GM18870 (cell line): ENCODE measurements around the gene AIFM1.

Source experiments
- ATAC-seq: cut with Tn5 transposase; IDR thresholded peaks from one replicate; pipeline ENCODE4 v1.9.1; 2021; ENCODE audit warnings: moderate library complexity; ENCODE audit not compliant: unreplicated experiment

Gene AIFM1

DNA sequence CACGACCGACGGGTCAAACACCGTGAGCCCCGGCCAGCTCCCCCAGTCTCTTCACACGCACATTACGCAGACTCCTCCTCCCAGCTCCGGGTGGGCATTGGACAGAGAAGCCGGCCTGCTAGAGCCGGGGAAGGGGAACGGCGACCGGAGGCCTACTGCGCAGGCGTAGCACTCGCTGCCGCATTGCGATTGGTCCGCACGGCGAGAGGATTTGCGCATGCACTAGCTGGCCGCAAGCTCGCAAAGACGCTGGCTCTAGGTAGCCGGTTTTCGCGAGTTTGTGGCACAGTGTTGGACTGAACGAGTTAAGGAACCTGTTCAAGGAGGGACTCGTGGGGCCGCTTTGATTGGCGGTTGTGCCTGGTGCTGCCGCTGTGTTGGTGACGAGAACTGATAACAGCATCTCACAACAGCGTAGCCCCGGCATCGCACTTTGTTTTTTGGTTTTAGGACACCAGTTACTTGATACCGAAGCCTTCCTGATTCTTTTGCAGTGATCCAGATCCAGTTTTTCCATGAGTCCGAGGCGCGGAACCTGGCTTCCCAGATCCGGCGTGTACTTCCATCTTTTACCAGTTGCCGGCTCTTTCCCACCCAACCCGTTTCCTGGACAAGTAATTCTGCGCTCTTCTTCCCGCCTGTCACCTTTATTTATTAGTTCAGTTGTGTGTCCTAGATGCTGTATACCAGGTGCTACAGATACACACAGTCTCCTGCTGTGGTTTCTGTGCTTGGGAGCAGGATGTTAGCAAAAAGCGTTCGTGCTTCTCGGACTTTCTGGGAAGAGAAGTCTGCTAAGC is at the start of gene AIFM1:
Gene AIFM1 (minus strand): TSS at position 139 of the 800 bp plus-strand sequence. CDS start 185 bp downstream, outside the sequence.
- ATAC-seq = peak; percentile 82

DNA sequence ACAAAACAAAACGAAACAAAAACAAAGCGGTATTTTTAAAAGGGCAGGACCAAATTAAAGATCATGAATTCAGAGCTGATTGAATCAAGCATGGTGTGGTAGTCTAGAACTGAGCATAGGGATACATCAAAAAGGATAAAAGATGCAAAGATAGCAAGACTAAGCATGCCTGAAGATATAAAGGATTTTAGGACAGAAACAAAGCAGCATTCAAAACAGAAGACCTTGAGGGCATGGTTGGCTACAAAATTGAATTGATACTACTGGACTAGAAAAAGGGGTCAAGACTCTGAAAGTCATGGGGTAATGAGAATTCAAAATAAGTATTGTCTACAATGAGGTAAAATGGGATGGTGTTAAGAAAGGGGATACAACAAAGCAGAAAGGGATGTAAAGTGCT is 47.7 kb upstream of the AIFM1 start:
- ATAC-seq = no peak

DNA sequence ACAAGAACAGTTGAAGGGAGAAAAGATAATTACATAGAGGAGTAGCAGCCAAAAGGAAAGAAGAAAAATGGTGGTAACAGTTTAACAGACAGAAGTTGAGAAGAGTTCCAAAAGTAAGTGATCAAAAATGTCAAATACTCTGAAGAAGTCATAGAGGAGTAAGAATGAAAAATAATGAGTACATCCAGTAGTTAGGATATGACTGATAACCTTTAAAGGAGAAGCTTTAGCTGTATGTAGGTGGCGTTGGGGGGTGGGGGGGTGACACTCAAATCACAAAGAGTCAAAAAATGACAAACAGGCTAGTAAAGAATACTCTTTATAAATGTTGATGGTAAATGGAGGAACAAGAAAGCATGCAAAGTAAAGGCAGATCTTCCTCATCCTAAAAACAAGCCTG is 46.7 kb upstream of the AIFM1 start:
- no peak for ATAC-seq

DNA sequence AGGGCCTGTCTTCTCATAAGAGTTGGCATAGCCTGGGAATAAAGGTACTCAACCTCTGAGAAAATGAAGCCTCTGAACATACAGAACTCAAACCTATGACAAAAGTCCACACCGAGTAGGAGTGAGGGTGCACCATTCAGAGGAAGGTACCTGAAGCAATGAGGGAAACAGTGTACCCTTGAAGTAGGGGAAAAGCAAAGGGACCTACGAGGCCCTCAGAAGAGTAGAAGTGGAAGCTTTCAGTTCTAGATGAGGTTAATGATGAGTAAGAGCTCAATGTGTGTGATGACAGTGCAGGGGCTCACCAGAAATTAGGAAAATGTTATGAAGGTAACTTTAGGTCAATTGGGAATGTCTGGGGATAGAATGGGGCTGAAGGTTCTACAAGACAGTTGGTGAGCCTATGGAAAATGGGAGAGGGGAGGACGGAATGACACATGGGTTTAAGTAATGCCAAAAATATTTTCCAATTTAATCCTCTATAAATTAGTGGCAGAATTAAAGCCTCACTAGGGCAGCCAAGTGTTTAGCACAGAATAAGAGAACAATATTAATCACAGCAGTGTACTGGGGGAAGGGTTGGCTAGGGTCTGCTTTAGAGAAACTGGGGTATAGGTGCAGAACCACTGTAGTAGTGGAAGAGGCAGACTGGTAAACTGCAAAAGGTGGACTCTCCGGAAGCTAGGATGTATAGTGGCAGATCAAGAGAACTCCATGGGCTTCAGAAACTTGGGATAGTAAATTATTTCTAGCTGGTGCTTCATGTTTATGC is 46.0 kb upstream of the AIFM1 start:
- no peak for ATAC-seq

DNA sequence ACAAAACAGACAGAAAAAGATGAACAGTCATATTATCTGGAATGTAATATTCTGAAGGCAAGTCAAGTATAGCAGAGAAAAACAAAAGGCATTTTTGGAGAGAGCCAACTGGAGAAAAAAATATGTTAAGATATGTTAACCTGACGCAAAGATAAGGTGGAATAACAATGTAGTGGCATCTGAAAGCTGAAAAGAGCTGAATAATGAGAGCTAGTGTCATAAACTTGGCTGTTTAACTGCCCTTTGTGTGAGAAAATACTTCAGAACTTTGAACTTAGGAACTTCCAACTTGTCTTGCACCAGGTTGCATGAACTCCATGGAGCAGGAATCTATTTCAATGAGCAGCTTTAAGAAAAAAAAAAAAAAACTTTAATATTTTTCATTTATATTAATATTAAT is 39.0 kb upstream of the AIFM1 start:
- ATAC-seq = no peak

DNA sequence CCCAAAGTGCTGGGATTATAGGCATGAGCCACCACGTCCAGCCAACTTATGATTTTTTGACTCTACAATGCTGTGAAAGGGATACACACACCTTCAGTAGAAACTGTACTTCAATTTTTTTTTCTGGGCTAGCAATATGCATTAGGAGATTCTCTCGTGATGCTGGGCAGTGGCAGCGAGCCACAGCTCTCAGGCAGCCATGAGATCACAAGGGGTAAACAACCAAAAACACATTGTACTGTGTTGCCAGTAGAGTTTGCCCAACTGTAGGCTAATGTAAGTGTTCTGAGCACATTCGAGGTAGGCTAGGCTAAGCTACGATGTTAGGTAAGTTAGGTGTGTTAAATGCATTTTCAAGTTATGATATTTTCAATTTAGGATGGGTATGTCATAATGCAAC is 31.8 kb upstream of the AIFM1 start:
- no peak for ATAC-seq

DNA sequence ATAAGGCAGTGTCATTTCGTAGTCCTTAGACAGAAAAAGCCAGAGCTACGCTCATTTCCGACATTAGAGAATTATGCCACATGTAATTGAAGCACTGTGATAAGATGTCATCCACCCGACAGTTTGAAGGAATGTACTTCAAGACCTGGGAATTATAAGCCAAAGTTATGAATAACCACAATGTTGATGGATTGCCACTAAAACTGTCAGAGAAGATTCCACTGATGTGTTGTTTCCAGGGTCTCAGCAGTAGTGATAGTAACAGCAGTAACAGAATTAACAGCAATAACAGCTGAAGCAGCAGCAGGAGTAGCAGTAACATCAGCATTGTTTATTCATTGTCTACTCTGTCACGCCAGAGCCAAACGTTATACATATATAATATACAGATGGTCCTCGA is 30.8 kb upstream of the AIFM1 start:
- no peak for ATAC-seq

DNA sequence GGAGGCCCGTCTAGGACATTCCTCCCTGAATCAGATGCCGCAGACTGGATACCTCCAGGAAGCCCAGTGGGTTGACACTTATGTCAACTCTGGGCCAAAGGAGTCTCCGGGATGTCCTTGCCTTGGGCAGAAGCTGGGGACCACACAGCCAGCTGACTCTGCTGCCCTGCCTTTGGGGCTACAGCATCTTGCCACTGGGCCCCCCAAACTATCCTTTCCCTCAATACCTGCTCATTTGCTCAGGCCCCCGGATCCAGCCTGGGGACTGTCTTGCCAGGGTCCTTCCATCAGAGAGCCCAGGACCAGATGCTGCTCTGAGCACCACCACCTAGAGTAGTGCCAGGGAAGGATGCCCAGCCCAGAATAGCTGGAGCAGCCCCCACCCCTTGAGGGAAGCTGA is 25.2 kb upstream of the AIFM1 start:
- ATAC-seq = no peak

DNA sequence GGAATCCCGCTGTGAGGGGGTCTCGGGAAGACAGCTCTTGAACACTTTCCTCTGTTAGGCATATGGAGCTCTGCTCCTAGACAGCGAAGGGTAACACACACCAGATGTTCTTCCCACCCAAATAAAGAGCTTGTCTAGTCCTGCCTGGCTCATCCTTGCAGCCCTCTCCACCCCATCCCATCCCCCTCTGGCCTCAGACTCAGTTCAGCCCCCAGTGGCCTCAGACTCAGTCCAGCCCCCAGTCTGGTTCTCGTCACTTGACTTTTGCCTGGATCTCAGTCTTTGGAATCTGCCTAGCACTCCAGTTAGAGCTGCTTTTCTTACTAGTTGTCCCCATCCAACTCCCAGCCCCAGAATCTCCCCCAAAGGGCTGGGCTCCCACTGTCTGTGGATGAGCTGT is 21.0 kb upstream of the AIFM1 start:
- ATAC-seq = no peak

DNA sequence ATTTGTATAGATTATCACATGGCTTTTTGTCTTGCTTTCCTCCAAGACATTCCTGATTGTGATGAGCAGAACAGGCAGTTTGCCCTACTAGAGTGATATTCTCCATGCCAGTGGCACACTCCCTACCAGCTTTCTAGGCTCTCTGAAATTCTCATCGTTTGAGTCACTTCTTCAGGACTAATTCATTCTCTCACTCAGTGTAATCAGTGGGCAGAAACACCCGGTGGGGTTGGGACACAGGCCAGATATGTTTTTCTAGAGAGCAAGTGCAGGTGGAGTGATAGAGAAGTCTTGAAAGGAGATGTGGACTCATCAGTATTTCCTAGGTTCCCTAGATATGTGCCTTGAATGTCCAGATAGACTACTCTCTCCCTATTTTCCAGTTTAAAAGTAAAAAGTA is 19.2 kb upstream of the AIFM1 start:
- ATAC-seq = no peak

DNA sequence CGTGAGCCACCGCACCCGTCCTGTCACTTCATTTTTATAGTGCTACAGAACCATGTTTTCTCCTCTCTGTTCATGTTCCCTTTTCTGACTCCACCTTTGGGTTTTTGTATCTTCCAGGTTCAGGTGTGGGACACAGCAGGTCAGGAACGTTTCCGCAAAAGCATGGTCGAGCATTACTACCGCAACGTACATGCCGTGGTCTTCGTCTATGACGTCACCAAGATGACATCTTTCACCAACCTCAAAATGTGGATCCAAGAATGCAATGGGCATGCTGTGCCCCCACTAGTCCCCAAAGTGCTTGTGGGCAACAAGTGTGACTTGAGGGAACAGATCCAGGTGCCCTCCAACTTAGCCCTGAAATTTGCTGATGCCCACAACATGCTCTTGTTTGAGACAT is 18.5 kb upstream of the AIFM1 start:
- ATAC-seq = no peak

DNA sequence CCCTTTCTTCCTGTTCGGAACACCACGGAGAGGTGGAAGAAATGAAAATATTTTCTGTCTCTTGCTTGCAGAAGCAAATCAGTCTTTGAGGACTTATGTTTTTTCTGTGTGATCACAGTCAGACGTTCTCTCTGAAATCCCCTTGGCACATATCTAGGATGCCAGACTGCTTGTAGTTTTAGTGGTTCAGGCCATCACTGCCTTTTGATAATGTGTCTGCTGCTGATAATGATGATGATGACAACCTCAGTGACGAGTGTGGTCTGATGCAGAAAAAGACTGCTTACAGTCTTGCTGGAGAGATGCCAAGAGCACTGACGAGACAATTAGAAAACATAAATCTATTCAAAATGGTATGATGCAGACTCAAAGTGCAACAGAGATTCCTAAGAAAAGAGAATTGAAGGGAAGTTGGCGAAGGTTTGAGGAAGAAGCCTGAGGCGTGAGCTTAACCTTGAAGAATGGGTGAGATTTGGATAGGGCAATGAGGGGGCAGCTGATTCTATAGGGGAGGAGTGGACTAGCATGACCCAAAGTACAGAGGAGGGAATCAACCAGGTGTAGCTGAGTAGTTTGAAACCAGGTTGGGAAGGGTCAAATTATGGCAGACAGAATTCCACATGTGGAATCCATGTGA is 14.1 kb upstream of the AIFM1 start:
- no peak for ATAC-seq

DNA sequence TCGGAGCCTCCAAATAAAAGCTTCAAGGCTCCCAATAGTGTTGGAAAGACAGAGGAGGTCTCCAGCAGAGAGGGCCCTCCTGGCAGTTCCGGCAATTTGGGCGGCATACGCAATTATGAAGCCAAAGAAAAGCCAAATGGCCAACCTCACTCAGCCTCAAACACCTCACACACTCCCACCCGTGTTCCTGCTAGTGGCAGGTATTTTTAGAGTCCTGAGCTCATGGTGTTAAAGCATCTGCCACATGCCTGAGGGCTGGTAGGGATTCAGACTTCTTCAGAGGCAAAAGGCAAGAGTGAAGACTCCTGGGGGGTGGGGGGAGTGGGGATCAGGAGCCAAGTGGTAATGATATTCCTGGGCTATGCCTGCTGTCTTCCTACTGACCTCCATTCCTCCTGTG is 13.5 kb upstream of the AIFM1 start:
- no peak for ATAC-seq

DNA sequence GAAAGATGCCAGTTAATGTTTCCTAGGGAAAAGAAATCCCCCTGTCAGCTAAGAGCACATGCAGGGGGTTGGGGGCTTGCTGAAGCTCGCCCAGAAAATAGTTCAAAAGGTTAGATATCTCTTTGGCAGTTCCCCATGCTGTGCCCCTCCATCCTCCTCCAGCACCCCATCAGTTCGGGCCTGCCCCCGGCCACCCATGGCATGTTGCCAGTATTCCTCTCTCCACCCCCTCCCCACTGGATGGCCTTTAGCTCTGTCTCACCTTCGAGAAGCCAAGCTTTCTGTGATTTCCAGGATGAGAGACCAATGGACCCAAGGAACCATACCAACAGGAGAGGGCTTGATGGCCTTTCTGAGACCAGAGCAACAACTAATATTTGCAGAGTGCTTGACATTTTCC is 11.3 kb upstream of the AIFM1 start:
- ATAC-seq = no peak

DNA sequence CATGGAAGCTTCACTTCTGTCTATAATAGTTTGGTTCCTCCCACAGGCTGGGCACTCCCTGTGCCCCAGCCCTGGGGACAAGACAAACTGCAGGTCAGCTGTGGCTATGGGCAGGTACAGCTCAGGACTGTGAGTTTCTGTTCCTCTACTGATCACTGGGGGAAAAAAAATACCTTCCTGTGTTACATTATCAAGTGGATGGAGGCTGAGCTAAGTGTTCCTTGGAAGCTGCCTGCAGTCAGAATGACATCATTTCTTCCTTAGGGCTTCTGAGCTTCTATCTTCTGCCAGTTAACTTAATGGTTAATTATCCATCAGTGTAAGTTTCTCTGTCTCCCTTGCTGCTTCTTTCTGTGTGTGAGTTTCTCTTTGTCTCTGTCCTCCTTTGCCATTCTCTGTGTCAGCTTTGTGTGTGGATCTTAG is 10.7 kb upstream of the AIFM1 start:
- peak; percentile 87 for ATAC-seq

DNA sequence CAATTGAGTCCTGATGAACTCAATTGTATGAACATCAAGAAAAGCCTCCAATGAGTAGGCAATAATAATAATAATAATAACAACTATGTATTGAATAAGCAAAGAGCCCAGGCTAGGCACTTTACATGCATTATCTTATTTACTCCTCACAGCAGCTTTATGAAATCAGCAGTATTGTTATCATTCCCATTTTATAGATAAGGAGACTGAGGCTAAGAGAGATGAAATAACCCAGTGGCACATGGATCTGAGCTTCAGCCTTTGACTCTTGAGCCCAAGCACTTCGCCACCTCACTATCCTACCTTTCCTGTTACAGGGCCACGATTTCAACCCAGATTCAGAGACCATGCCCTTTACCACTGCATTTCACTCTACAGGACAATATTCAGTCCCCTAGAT is 9.3 kb upstream of the AIFM1 start:
- ATAC-seq = no peak

DNA sequence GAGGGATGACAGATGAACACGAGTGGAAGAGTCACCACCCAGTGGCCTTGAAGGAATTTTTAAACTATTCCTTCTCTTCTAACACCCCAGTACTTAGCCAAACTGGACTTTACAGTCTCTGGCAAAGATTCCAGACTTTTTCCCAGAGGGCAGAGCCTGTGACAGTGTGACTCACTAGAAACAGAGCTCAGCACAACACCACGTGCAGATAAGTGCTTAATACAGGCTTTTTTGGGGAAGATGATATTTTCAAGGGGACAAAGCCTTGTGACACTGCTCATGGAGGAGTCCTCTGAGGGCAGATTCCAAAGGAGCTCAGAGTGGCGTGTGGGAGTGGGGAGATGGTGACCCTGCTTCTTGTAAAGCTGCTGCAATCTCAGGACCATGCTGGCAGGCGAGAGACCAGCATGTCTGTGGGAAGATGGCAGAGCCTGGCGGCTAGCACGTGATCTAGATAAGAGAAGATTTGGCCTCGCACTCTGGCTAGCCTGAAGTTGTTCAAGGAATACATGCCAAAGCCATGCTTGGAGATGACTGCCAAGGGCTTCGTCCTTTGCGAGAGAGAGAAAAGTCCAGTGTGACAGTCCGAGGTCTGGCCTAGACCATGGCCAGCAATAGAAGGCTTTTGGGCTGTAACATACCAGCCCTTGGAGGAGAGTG is 8.5 kb upstream of the AIFM1 start:
- no peak for ATAC-seq

DNA sequence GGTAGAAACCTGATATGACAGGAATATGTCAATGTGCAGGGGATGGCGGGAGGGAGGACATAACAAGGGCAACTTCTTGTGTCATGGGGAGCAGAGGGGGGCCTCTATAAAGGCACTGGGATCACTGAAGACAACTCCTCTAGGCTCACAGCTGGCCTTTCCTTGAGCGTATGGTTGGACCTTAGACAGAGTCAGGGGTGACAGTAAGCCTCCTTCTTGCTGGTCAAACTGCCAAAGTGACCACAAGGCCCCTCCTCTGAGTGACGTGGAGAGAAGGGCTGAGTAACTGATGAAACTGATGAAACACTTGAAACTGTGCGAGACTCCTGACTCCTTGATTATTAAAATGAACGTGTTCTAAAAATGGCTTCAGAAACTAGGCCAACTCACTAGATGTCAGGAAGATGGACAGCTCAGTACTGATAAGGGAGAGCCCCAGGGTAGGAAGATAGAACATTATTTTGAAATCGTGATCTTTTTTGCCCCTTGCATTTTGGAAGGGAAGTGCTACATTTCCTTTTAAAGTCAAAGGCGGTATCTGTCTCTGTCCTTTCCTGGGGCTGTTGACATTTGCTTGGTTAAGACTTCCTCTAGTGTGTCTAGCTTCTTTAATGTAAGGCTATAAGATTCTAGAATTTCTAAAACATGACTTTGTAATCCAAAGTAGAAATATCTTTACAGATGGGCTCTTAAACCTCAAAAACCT is 7.7 kb upstream of the AIFM1 start:
- peak; percentile 45 for ATAC-seq

DNA sequence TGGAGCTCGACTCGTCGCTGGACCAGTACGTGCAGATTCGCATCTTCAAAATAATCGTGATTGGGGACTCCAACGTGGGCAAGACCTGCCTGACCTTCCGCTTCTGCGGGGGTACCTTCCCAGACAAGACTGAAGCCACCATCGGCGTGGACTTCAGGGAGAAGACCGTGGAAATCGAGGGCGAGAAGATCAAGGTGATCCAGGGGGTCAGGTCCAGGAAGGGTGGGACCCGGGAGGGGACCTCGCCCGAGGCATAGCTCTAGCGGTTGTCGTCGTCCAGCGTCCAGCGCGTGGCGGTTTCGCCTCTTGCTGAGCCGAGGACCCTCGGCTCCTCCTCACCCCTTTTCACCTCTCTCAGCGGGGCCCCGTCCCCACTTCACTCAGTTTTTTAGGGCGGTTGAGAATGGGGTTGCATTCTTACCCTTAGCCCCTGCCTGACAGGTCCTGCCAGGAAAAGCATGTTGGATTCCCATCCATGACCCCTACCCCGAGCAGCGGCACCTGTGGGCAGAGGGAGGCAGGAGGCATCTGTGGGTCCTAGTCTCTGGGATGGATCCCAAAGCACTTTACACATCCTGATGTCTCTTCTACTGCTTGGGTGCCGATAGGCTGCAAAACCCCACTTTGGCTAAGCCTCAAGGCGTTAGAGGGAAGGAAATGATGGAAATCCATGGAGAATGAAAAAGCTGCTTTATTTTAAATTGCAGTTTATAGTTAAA is 6.6 kb upstream of the AIFM1 start:
- no peak for ATAC-seq

DNA sequence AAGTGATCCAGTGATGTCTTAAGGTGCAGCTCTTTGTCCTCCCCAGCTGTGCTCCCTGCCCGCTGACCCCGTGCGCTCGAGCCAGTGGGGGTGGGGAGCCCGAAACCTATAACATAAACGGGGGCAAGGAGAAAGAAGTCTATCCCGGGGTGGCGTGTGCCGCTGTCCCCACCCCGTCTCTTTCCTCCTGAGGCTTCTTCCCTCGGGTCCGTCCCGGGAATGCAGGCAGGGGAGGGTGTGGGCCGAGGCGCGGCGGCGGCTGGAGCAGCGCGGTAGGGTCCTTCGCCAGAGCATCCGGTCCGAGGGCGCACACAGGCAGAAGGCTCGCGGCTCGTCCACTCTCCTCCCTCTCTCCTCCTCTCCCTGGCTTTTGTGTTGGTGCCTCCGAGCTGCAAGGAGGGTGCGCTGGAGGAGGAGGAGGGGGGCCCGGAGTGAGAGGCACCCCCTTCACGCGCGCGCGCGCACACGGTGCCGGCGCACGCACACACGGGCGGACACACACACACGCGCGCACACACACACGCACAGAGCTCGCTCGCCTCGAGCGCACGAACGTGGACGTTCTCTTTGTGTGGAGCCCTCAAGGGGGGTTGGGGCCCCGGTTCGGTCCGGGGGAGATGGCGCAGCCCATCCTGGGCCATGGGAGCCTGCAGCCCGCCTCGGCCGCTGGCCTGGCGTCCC is 5.9 kb upstream of the AIFM1 start, which contains the start of gene RAB33A:
Gene RAB33A (plus strand): TSS at position 517 of the 681 bp plus-strand sequence. CDS start 101 bp downstream, at position 618.
- no peak for ATAC-seq
